ENCODE data around the gene KYAT1.
"Not testable (repeated sequence)": the region's sequence is repeated elsewhere in the genome, so short reads cannot be mapped to it uniquely, and the experiment has no call there.

Gene KYAT1

DNA sequence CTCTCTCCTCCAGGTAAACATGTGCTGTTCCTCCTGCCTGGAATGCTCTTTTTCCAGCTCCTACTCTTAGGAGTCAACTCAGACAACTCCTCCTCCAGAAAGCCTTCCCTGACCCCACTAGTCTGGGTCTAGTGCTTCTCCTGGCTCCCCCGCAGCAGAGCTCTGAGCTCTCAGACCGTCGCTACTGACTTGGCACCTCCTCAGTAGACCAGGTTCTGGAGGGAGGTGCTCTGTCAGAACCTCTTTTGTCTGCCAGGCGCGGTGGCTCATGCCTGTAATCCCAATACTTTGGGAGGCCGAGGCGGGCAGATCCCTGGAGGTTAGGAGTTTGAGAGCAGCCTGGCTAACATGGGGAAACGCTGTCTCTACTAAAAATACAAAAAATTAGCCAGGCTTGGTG lies 3.6 kb upstream of the KYAT1 start:
- no peak for DNase-seq (ENCODE audit: low read depth in 2 of 2)

GRCh38 chr9:128884164-128884563 lies 2.4 kb upstream of the KYAT1 start:
- no peak for DNase-seq (ENCODE audit: low read depth in 2 of 2)

- no peak for DNase-seq (ENCODE audit: low read depth in 2 of 2)
Measured at GRCh38 chr9:128882677-128883603, 1.2 kb upstream of the KYAT1 start.

GRCh38 chr9:128877852-128878251 lies 3.9 kb downstream of the KYAT1 start:
- no peak for DNase-seq (ENCODE audit: low read depth in 2 of 2)

DNA sequence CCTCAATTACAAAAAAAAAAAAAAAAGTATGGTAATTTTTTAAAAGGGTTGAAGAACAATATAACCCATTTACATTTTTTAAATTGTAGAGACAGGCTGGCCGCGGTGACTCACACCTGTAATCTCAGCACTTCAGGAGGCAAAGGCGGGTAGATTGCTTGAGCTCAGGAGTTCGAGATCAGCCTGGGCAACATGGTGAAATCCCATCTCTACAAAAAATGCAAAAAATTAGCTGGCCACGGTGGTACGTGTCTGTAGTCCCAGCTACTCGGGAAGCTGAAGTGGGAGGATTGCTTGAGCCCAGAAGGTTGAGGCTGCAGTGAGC lies 10.8 kb downstream of the KYAT1 start:
- not testable (repeated sequence) for DNase-seq (ENCODE audit: low read depth in 2 of 2)

DNA sequence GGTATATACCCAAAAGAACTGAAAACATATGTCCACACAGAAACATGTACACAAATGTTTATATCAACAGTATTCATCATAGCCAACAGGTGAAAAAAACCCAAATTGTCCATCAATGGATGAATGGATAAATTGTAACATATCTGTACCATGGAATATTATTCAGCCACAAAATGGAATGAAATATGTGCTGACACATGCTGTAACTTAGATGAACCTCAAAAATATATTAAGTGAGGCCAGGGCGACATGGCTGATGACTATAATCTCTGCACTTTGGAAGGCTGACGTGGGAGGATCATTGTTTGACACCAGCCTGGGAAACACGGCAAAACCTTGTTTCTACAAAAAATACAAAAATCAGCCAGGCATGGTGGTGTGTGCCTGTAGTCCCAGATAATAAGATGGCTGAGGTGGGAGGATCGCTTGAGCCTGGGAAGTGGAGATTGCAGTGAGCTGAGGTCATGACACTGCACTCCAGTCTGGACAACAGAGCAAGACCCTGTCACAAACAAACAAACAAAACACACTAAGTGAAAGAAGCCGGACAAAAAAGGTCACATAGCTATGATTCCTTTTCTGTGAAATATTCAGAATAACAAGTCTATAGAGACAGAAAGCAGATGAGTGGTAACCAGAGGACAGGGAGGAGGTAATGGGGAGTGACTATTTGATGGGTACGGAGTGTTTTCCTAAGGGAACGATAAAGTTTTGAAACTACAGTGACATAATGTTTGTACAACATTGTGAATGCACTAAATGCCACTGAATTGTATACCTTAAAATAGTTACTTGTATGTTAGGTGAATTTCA lies 11.4 kb downstream of the KYAT1 start:
- no peak for DNase-seq (ENCODE audit: low read depth in 2 of 2)

- peak; percentile 71 to 84 for DNase-seq (ENCODE audit: low read depth in 2 of 2)
Measured at GRCh38 chr9:128863647-128864046, 18.1 kb downstream of the KYAT1 start.

GRCh38 chr9:128862401-128862851 lies 19.3 kb downstream of the KYAT1 start:
- no peak for DNase-seq (ENCODE audit: low read depth in 2 of 2)

- DNase-seq (ENCODE audit: low read depth in 2 of 2): no peak
Measured at GRCh38 chr9:128861501-128861900, 20.2 kb downstream of the KYAT1 start.

- DNase-seq (ENCODE audit: low read depth in 2 of 2): no peak
Measured at GRCh38 chr9:128860937-128861336, 20.8 kb downstream of the KYAT1 start.

DNA sequence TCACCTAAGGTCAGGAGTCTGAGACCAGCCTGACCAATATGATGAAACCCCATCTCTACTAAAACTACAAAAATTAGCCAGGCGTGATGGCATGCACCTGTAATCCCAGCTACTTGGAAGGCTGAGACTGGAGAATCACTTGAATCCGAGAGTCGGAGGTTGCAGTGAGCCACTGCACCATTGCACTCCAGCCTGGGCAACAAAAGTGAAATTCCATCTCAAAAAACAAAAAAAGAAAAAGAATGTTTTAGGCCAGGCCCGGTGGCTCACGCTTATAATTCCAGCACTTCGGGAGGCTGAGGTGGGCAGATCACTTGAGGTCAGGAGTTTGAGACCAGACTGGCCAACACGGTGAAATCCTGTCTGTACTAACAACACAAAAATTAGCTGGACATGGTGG lies 23.3 kb downstream of the KYAT1 start:
- DNase-seq (ENCODE audit: low read depth in 2 of 2): not testable (repeated sequence)

GRCh38 chr9:128854454-128854853 lies 27.3 kb downstream of the KYAT1 start:
- DNase-seq (ENCODE audit: low read depth in 2 of 2): not testable (repeated sequence)

DNA sequence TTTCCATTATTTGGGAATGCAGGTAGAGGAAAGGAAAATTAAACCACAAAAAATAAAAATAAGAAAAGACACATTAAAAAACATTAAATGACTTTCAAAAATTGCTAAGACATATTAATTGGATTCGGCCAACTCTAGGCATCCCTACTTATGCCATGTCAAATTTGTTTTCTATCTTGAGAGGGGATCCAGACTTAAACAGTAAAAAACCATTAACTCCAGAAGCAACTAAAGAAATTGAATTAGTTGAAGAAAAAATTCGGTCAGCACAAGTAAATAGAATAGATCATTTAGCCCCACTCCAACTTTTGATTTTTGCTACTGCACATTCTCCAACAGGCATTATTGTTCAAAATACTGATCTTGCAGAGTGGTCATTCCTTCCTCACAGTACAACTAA lies 29.1 kb downstream of the KYAT1 start:
- not testable (repeated sequence) for DNase-seq (ENCODE audit: low read depth in 2 of 2)

DNA sequence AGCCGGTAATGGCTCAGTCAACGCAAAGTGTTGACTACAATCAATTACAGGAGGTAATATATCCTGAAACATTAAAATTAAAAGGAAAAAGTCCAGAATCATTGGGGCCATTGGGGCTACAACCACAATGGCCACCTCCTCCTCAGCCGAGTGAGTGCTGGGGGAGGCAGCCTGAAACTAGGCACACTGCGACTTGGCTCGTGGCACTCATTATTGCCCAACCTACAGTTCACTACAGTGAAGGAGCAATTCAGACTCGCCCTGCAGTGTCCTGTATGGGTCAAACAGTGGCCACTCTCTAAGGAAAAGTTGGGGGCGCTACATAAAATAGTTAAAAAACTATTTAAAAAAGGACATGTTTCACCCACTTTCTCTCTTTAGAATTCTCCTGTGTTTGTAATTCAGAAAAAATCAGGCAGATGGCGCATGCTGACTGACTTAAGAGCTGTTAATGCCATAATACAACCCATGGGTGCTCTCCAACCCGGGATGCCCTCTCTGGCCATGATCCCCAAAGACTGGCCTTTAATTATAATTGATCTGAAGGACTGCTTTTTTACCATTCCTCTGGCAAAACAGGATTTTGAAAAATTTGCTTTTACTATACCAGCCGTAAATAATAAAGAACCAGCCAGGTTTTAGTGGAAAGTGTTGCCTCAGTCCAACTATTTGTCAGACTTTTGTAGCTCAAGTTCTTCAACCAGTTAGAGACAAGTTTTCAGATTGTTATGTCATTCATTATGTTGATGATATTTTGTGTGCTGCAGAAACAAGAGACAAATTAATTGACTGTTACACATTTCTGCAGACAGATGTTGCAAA lies 29.8 kb downstream of the KYAT1 start:
- not testable (repeated sequence) for DNase-seq (ENCODE audit: low read depth in 2 of 2)

DNA sequence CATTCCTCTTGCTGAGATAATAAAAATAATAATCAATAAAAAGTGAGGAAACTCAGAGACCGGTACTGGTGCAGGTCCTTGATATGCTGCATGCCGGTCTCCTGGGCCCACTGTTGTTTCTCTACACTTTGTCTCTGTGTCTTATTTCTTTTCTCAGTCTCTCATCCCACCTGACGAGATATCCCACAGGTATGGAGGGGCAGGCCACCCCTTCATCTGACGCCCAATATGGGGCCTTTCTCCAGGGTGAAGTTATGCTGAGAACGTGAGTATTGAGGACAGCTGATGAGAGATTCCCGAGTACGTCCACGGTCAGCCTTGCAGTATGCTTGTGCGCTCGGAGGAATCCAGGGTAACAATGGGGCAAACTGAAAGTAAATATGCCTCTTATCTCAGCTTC lies 30.7 kb downstream of the KYAT1 start:
- not testable (repeated sequence) for DNase-seq (ENCODE audit: low read depth in 2 of 2)

DNA sequence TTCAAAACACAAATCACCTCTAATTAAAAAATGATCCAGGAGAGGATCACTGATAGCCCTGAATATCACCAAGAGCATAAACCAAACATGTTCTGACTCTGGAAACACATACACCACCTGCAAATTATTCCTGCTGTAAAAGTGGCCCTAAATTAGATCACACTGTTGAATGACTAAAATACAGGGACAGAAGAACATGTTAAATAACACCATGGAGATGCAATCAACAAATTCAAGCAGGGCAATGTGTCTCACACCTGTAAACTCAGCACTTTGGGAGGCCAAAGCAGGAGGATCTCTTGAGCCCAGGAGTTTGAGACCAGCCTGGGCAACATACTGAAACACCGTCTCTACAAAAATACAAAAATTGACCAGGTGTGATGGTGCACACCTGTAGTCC lies 33.9 kb downstream of the KYAT1 start:
- no peak for DNase-seq (ENCODE audit: low read depth in 2 of 2)

DNA sequence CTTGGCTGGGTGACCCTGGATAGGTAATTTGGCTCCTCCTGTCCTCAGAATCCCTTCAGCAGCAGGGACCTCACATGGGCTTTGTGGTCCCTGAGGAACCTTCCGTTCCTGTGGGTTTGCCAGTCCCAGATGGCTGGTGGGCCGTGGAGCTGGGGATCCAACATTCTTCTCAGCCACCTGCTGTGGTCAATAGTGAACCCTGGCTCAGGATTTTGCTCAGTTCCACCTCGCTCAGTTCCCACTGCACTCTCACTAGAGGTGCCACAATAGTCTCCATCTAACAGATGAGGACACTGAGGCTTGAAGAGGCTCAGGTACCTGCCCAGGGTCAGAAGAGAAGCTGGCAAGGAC lies 35.1 kb downstream of the KYAT1 start:
- DNase-seq (ENCODE audit: low read depth in 2 of 2): no peak

DNA sequence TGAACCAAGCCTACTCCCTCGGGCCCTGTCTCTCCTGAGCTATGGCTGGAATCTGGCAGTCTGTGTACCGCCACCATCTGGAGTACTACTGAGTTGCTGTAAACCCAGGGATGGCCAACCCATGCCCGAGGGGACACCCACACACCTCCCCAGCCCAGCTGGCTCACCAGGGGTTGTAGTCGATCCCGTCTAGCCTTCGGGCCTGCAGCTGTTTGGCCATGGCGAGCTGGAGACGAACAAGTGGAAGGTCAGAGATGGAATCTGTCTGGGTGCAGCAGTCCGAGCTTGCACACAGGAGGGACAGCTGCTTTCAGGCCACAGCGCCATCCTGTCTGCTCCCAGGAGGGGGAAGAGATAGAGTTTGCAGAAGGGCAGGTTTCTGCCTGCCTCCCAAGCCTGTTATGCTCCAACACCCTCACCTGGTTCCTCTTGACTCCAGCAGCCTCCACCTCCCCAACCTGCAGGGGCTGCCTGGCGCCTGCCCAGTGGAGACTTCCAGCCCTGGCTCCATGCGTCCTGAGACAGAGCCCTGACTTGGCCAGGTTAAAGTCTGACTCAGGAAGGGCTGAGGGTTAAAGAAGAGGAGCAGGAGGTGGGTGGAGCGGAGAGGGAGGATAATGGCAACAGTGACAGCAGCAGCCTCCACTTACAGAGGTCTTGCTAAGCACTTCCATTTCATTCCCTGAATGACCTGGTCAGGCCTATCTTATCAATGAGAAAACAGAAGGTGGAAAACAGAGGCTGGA lies 36.4 kb downstream of the KYAT1 start:
- DNase-seq (ENCODE audit: low read depth in 2 of 2): no peak

GRCh38 chr9:128843171-128843570 lies 38.6 kb downstream of the KYAT1 start:
- not testable (repeated sequence) for DNase-seq (ENCODE audit: low read depth in 2 of 2)

DNA sequence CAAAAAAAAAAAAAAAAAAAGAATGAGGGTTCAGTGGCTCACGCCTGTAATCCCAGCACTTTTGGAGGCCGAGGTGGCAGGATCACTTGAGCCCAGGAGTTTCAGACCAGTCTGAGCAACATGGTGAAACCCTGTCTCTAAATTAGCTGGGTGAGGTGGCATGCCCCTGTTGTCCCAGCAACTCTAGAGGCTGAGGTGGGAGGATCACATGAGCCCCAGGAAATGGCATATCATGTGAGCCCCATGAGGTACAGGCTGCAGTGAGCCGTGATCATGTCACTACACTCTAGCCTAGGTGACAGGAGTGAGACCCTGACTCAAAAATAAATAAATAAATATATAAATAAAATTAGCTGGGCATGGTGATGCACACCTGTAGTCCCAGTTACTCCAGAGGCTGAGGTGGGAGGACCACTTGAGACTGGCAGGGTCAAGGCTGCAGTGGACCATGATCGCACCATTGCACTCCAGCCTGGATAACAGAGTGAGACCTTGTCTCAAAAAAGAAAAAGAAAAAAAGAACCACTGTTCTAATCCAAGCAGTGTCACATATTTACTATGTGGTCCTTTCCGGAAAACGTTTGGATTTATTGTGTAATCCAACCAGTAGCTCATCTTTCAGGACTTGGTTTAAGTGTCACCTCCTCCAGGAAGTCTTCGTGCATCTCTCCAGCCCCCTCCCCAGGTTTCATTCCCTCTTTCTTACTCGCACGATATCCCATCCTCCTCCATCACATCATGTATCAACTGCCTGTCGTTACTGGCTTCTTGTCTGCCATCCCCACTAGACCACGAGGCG lies 39.9 kb downstream of the KYAT1 start:
- no peak for DNase-seq (ENCODE audit: low read depth in 2 of 2)
